Stimulated activated CD8-positive, alpha-beta memory T cell treated with anti-CD3 and anti-CD28 coated beads, Interleukin-4, amount 100 ng/mL, for 24 hours (primary cell): ENCODE results near the gene PDHB.
"Not testable (repeated sequence)": the region's sequence is repeated elsewhere in the genome, so short reads cannot be mapped to it uniquely, and the experiment has no call there.

ENCODE experiments used
- DNase-seq: peaks from one replicate; pipeline ENCODE4 v3.0.0-alpha.2; 2020; ENCODE audit warnings: low read depth

Gene PDHB

DNA sequence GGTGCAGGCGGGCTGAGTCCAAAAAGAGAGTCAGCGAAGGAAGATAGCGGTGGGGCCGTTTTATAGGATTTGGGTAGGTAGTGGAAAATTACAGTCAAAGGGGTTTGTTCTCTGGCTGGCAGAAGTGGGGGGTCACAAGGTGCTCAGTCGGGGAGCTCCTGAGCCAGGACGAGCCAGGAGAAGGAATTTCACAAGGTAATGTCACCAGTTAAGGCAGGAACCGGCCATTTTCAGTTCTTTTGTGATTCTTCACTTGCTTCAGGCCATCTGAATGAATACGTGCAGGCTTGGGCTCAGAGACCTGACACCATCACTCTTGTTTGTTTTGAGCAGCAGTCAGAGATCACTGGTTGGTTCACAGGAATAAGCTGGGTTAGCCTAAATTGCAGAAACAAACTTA lies 3.6 kb upstream of the PDHB start:
- DNase-seq, result not testable (repeated sequence)

DNA sequence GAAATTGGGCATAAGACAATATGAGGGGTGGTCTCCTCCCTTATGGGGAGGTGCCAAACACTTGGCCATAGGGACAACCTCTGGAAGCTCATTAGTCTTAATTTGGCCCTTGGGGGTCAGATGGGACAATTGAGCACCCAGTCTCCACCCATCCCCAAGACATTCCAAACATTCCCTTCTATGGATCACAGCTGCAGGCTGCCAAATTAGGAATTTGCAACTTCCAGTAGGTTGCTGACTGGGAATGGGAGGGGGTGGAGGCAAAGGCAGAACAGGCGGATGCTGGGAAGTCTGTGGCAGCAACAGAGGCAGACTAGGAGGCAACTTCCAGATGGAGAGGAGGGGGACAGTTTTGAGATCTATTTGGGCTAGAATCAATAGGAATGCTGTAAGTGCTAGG lies 1.4 kb upstream of the PDHB start:
- DNase-seq, result no peak

DNA sequence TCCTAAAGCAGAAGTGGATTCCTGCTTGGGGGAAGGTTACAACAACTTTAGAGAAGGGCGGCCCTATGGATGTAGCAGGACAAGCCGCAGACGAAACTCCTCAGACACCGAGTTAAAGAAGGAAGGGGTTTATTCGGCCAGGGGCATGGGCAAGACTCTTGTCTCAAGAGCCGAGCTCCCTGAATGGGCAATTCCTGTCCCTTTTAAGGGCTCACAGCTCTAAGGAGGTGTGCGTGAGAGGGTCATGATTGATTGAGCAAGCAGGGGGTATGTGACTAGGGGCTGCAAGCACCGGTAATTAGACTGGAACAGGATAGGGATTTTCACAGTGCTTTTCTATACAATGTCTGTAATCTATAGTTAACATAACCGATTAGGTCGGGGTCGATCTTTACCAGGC lies 879 bp upstream of the PDHB start:
- no peak for DNase-seq

DNA sequence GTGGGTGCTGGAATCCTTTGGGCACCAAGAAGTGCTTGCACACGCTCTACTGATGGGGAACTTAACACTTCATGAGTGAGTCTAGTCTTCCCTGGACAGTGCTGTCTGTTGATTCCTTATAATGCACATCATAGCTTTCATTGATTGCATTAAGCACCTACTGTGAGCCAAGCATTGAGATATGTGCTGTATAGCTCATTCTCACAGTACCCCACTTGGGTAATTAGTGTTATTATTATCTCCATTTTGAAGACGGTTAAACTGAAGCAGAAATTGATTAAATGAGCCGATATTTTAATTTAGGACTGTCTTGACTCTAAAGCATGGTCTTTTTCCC lies 504 bp upstream of the PDHB start:
- DNase-seq, result no peak

DNA sequence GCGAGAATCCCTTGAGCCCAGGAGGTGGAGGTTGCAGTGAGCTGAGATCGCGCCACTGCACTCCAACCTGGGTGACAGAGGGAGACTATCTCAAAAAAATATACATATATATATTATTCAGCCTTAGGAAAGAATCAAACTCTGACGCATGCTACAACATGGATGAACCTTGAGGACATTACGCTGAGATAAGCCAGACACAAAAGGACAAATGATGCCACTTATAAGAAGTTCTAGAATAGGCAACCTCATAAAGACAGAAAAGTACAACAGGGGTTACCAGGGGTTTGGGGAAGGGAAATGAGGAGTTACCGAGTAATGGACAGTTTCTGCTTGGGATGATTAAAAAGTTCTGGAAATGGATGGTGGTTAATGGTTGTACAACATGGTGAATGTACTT lies 727 bp downstream of the PDHB start:
- no peak for DNase-seq

DNA sequence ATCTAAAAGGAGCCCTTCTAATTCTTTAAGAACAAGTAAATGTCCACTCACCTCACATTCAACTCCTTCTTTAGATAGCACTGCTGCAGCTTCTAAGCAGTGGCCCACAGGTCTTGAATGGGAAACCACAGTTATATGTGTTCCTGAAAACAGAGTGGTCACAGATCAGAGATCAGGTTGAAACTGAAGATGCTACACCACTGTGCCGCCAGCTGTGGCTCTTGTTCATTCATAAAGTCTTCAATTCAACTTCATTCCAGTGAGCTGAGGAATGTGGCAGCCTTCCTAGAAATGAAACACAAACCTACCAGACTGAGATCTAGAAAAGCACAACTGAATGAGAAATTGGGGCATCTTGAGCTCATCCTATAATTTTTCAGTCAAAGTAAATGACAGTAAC lies 4.0 kb downstream of the PDHB start:
- DNase-seq, result no peak

DNA sequence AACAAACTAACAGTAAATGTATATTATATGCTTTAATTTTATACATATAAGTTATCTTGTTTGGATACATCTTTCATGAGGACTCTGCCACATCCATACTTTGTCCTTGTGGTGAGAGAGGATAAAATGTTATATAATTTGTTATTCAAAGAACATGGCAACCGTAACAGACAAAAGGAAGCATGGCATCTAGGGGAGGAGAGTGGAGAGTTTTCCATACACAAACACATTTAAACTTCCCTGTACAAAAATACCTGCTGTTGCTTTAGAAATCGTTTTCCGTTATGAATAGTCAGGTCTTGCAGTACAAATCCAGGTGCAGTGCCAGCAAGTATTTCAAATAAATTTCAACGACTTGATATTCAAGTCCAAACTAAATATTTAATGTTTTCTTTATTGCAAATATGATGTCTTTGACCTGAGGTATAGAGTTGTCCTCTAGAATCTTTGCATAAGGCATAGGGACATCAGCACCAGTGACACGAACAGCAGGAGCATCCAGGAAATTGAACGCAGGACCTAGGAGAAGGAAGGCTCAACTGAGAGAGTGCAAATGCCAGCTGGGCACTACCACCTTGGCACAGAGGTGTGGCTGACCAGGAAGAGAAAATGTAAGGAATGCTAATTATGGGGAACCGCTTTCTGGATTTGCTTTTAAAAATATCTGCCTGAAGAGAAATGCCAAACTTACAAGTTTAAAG lies 5.8 kb downstream of the PDHB start:
- DNase-seq, result no peak

DNA sequence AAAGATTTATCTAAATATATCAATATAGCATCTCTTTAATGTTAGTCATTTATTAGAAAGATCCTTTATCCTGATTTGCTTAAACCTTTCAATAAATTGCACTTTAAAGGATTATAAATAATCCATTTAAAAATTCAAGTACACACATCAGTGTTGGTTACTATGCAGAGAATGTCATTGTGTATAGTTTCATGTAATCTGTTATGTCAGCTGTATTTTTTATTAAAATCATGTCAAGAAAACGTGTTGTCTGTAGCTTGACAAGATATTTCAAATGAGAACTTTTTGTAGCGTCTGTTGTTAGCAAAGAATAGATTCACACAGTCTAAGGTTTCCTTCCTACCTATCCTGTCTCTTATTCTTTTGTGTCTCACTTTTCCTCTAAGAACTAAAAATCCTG lies 7.8 kb downstream of the PDHB start:
- no peak for DNase-seq

DNA sequence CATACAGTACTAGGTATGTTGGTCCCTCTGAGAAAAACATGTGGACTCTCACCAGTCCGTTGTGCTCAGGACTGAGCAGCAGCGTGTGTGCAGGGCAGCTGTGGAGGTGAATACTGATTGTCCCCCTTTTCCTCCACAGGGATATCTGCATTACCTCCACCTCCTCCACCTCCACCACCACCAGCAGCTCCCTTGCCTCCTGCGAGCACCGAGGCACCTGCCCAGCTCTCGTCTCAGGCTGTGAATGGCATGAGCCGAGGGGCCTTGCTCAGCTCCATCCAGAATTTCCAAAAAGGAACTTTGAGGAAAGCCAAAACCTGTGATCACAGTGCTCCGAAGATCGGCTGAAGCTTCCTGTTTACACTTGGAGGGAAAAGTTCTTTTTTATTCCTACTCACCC lies 9.0 kb downstream of the PDHB start:
- no peak for DNase-seq

DNA sequence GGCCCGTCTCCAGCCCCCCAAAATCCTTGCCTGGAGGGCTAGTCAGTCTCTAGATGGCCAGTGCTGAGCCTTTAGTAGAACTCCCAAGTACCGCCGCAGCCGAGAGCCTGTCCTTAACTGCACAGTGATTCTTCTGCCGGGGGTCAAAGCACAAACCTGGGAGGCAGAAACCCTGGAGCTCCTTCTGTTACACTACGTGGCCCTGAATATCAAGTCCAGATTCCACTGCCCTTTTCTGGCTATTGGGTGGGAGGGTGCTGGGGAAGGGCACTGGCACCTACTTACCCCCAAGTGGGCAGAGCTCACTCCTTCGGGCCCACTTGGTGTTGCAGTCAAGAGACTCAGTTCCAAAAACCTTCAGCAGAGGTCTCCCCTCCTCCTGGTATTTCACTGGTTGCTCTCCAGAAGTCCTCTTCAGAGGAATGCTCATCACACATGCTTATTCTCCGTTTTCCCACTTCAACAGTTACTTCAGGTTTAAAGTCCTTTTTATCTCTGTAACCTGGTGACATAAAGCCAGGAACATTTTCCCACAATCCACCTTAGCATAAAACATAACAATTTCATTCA lies 10.8 kb downstream of the PDHB start:
- DNase-seq, result no peak

DNA sequence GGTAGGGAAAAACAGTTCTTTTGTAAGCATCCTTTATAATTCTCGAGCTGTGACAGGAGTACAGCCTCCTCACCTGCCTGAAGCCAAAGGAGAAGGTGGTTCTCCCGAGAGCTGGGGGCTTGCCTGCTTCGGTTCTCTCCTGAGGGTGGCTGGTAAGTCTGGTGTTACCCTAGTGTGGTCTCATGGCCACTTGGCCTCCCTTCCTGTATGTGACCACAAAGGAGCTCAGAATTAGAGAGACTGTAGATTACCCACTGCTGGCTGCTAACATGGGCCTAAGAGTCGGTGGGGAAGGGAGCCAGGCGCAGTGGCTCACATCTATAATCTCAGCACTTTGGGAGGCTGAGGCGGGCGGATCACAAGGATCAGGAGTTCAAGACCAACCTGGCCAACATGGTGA lies 12.6 kb downstream of the PDHB start:
- no peak for DNase-seq

DNA sequence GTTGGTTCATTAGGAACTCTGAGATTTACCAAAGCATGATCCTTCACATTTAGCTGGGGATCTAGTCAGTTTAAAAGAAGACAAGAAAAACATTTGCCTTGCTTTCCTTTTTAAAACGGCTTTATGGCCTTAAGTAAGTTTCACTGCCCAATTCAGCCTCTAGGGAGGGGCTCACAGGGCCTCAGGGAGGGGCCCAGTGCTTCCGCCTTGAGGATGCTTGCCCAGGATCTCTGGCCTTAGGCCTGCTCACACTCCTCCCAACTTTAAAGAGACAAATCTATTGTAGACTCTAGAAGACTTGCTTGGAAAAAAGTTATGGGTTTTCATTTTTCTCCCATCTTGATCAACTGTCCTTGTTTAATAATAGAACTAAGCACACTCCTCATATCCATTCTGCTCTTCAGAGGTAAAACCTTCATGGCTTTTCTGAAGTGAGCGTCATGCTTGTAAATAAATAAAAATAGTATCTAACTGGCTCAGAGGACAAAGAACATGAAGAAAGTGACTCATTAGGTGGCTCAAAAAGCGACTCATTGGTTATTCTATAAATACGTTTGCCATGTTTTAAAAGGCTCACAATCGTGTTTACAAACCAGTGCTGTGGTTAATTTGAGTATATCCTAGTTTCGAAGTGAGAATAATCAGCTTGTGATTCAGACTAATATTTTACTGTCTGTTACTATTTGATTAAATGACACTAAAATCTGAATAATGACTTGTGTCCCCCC lies 13.7 kb downstream of the PDHB start:
- no peak for DNase-seq

DNA sequence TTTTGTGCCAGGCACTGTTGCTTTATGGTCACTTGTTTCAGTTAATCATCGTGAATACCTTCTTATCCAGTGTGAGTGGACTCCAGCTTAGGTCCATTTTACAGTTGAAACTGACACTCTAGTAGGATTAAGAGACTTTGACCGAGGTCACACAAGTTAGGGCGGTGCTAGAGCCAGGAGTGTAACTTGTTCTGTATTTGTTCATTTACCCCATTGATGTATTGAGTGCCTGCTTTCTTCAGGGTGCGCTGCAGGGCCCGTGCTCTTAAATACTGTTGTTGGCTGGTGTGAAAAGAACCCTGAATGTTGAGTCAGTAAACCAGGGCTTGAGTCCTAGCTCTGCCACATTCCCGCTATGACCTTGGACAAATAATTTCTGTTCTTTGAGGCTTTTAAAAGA lies 15.4 kb downstream of the PDHB start:
- no peak for DNase-seq

DNA sequence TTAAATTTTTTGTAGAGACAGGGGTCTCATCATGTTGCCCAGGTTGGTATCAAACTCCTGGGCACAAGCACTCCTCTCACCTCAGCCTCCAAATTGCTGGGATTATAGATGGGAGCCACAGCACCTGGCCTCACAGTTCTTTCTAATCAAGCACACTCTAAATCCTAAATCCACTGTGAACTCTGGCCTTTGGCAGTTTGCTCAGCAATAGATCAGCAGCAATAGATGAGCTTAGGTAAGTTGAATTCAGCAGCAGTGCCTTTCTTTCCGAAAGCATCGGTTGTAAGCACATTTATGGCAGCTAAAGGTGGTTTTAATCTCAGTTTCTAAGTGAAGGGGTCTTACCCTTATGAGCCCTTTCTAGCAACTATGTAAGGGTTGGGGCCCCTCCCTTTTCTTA lies 16.6 kb downstream of the PDHB start:
- DNase-seq, result no peak

DNA sequence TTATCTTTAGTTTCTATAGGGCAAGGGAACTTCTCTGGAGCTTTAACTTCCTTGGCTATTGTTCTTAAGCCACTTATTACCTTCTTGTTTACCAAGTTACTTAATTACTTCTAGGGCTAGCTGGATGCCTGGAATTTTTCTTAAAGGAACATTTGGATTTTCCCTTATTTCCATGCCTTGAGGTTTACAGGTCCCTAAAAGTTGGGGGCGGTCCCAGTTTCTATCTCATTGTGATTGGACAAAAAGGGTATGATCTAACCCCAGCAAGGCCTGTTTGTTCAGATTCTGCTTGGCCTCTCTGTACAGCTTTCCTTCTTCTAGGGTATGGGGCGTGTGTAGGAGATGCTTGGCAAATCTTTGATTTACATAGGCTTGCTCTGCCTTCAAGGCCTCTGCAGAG lies 17.4 kb downstream of the PDHB start:
- DNase-seq, result no peak

DNA sequence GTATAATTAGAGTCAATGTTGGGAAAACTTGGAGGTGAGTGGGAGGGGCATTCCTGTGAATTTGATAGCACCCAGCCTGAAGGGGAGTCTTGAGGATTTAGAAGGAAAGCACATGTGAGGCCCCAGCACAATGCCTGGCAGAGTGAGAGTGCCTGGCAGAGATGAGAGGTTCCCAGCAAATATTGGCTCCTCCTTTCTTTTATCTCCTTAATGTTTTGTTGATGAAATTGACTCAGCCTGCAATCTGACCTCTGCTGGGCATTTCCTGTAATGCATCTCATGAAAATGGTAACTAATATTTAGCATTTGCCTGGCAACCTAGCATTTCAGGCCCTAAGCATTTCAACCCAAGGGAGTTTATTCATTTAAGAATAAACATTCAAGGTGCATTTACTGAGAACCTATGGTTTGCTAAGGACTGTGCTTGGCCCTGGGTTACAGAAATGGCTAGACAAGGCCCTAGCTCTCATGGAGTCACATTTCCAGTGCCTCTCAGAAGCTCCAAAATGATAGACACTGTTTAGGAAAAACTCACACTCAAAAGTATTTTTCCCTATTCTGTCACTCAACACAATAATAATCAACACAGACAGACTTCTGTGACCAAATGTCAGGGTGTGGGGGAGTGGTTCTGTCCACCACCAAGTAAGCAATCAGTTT lies 19.0 kb downstream of the PDHB start:
- no peak for DNase-seq

DNA sequence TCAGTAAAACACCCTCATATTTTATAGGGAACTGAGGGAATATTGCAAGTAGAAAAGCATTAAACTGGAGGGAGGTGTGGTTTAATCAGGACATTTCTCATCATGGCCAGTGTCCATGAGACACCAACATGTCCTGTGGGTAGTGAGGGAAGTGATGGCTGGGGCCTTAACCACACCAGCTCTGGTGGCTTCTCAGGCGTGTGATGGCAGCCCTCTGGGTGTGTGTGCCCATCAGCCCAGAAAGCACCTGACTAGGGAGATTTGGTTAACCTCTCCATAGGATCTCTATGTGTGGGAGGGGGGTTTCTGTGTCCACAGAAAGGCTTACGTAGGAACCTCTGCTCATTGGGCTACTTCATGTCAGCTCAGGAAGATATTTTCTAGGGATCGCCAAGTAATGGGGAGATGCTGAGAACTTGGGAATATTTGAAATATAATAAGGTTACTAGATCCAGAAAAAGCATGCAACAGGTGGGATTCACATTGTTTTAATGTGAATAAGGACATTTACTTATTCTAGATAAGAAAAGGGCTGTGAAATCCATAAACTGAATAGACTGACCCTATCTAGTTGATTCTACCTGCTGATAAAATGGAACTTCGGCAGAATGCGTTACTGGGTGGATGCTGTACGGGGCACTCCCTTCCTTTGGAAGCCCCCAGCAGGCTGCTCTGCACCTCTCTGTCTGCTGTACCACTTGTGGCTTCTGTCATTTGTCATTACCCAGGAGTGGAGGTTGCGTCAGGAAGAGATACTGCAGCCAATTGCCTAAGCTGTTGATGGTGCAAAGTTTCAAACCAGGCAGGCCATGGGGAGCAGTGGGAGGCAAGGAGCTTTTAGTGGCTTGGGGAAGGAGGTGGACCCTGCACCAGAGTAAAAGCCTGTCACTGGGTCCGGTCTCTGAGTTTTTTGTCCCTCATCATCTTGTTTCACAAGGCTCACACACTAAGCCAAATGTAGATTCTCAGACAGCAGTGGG lies 21.5 kb downstream of the PDHB start:
- DNase-seq, result no peak

DNA sequence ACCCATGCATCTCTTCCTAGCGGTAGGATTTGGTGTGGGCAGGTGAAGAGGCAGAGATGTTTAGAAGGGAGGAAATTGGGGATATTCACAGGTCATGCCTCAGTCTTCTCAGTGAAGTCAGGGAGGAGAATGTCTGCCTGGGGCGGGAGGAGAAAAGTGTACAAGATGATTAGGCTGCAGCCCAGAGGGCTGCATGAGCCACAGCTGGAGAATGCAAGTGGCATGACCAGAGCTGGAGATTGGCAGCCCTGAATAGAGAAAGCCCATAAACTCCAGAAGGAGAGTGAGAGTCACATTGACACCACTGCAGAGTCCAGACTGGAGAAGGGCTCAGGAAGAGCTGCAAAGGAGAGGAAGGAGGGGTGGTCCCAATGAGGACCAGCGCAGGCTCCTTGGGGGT lies 22.6 kb downstream of the PDHB start:
- DNase-seq, result no peak

DNA sequence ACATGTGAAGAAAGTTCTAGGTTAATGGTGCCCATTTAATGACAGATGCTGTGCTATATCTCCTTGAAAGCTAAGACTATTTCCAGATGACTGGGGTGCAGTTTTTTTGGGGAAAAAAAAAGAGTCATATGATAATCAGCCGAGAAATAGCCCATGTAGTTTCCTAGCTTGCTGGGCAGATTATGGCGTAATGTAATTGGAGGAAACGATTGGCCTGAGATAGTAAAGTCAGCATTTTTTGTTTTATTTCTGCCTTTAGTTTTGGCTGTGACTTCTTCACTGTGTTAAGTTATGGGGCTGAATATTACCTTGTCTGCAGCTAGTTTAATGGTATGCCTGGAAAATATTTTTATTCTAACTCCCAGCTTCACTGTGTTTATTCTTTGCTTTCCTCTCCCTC lies 24.0 kb downstream of the PDHB start:
- DNase-seq, result no peak

DNA sequence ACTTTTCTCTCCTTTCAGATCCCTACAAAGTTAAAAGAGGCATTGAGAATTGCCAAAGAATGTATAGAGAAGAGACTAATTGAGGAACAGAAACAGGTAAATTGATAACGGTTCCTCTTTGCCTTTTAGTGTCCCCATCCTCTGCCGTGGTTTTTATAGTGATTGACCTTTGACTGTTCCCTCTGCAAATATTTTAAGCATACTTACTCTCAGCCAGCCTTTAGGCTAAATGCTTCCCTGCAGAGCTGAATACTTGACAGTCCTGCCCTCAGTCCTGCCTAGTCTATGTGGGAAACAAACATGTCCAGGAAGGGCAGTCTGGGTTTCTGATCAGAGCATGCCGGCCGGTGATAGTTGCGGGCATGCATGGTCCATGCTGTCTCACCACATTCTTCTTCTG lies 24.7 kb downstream of the PDHB start:
- no peak for DNase-seq

DNA sequence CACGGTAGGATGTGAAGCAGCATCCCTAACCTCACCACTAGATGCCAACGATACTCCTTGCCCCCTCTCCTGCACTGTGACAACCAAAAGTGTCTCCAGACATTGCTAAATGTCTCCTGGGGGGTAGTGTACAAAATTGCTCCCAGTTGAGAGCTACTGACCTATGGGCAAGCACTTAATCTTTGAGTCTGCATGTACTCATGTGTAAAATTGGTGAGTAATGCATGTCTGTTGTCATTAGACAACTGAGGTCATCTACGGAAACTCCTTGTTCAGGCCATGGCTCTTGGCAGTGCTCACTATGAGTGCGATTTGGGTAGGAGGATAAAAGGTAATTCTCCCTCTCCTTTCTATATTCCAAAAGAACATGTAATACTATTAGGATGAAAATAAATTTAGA lies 29.2 kb downstream of the PDHB start:
- no peak for DNase-seq

DNA sequence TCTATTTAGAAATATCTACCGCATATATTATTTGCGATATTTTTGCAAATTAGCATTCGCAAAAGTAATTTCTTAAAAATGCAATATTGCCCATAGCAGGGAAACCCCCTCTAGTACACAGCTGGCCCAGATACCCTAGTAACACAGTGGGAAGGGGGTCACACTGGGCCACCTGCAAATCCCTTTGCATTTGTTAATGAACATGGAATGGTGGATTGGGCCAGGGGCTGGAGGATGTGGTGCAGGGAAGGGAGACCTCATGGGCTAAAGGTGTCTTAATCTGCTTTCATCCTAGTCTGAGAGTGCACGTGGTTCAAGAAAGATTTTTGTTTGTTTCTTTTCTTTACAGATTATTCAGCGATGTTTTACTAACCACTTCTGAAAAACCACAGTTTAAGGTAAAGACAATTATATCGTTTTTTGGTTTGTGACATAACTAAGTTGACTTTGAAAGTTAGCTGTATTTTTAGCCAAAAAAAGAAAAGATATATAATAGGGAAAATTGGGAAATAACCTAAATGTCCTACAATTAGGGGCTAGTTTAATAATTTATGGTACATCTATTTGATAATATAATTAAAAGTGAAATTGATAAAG lies 30.0 kb downstream of the PDHB start:
- no peak for DNase-seq
